ENCODE measurements around the gene SASH1. TPM values are rescaled to one million over a fixed set of nuclear protein-coding genes. Genes with fewer than 3 reads are reported as not detected.

Gene SASH1
- total RNA-seq, 1 donor from 2014 or later = 70.2 TPM

DNA sequence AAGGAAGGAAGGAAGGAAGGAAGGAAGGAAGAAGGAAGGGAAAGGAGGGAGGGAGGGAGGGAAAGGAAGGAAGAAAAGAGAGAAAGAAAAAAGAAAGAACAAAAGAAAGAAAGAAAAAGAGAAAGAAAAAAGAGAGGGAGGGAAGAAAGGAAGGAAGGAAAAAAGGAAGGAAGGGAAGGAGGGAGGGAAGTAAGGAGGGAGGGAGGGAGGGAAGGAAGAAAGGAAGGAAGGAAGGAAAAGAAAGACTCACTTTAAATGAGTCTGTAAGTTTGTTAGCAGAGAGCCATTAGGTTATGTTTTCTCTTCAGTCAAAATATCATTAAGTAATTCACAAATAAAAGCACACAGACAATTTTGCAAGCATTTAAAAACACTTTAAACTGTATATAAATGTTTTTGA, 44.0 kb upstream of the SASH1 start:
- DNase-seq (ENCODE audit: low spot score in 2 of 2) = no peak
- Histone ChIP-seq H3K4me1 (peaks cover 0 to 6% of the 10 kb centered on the region in 2 donors), H3K36me3 (no peaks in the 10 kb centered on the region), H3K4me3 (no peak overlapping the region), H3K27ac (no peak overlapping the region), H3K27me3 (no peaks in the 10 kb centered on the region), H3K9me3 (no peaks in the 10 kb centered on the region)
- intact Hi-C loops (cut with DNase I) = no loop called here
- TF ChIP-seq, protein P1, sequence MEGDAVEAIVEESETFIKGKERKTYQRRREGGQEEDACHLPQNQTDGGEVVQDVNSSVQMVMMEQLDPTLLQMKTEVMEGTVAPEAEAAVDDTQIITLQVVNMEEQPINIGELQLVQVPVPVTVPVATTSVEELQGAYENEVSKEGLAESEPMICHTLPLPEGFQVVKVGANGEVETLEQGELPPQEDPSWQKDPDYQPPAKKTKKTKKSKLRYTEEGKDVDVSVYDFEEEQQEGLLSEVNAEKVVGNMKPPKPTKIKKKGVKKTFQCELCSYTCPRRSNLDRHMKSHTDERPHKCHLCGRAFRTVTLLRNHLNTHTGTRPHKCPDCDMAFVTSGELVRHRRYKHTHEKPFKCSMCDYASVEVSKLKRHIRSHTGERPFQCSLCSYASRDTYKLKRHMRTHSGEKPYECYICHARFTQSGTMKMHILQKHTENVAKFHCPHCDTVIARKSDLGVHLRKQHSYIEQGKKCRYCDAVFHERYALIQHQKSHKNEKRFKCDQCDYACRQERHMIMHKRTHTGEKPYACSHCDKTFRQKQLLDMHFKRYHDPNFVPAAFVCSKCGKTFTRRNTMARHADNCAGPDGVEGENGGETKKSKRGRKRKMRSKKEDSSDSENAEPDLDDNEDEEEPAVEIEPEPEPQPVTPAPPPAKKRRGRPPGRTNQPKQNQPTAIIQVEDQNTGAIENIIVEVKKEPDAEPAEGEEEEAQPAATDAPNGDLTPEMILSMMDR (IDR thresholded peaks at IDR 0.05) = no peak

DNA sequence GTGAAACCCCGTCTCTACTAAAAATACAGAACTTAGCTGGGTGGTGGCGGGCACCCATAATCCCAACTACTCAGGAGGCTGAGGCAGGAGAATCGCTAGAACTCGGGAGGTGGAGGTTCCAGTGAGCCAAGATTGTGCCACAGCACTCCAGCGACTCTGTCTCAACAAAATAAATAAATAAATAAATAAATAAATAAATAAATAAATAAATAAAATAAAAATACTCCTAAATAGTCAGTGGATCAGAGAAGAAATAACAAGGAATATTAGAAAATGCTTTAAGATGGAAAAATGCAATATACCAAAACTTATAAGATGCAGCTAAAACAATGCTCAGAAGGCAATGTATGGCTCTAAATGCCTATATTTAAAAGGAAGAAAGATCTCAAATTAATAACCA, 39.0 kb upstream of the SASH1 start:
- H3K36me3 ChIP-seq = no peaks in the 10 kb centered on the region
- intact Hi-C loops (cut with DNase I) = no loop called here

GRCh38 chr6:148304976-148305375, 37.7 kb upstream of the SASH1 start:
- no peak overlapping the region for H3K27ac ChIP-seq
- no peaks in the 10 kb centered on the region for H3K4me1 ChIP-seq
- intact Hi-C loops (cut with DNase I) = no loop called here
- no peaks in the 10 kb centered on the region for H3K27me3 ChIP-seq
- no peaks in the 10 kb centered on the region for H3K36me3 ChIP-seq
- no peaks in the 10 kb centered on the region for H3K9me3 ChIP-seq
- H3K4me3 ChIP-seq = no peak overlapping the region
- no peak for DNase-seq (ENCODE audit: low spot score in 2 of 2)
- TF ChIP-seq, protein P1 (IDR thresholded peaks at IDR 0.05) = no peak

More for the DNA sequence above, 39.0 kb upstream of the SASH1 start:
- Histone ChIP-seq H3K4me1 (no peaks in the 10 kb centered on the region), H3K27ac (no peak overlapping the region), H3K27me3 (no peaks in the 10 kb centered on the region), H3K4me3 (no peak overlapping the region), H3K9me3 (no peaks in the 10 kb centered on the region)
- TF ChIP-seq, protein P1 (IDR thresholded peaks at IDR 0.05) = no peak
- DNase-seq (ENCODE audit: low spot score in 2 of 2) = no peak

- DNase-seq (ENCODE audit: low spot score in 2 of 2) = no peak
- no peak overlapping the region for H3K4me3 ChIP-seq
- intact Hi-C loops (cut with DNase I) = no loop called here
- H3K27me3 ChIP-seq = no peaks in the 10 kb centered on the region
- H3K36me3 ChIP-seq = no peaks in the 10 kb centered on the region
- H3K9me3 ChIP-seq = no peaks in the 10 kb centered on the region
- H3K27ac ChIP-seq = no peak overlapping the region
- H3K4me1 ChIP-seq = no peaks in the 10 kb centered on the region
- TF ChIP-seq, protein P1 (IDR thresholded peaks at IDR 0.05) = no peak
Observed at GRCh38 chr6:148306286-148306685, 36.4 kb upstream of the SASH1 start.

GRCh38 chr6:148307405-148307804, 35.2 kb upstream of the SASH1 start:
- no peak for DNase-seq (ENCODE audit: low spot score in 2 of 2)
- Histone ChIP-seq H3K9me3 (no peaks in the 10 kb centered on the region), H3K4me1 (no peaks in the 10 kb centered on the region), H3K4me3 (no peak overlapping the region), H3K27me3 (no peaks in the 10 kb centered on the region), H3K36me3 (no peaks in the 10 kb centered on the region), H3K27ac (no peak overlapping the region)
- TF ChIP-seq, protein P1 (IDR thresholded peaks at IDR 0.05) = no peak
- intact Hi-C loops (cut with DNase I) = no loop called here

DNA sequence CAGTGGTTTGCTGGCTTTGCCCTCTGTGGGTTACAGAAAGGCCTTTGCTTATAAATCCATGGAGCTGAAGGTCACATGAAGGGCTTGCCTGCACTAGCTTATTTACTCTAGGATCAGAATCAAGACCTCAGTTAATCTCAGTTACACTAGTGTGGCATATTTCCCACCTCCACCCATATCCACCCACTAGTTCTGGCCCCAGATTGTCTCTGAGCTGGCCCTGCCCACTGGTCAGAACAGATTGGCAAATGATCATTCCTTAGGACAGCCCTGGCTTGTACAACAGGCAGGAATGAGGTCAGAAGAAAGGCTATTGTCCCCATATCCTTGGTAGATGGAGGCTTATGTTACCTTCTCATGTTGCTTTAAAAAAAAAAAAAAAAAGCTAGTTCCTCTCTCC, 33.3 kb upstream of the SASH1 start:
- no peak overlapping the region for H3K27ac ChIP-seq
- H3K4me1 ChIP-seq = no peaks in the 10 kb centered on the region
- TF ChIP-seq, protein P1 (IDR thresholded peaks at IDR 0.05) = no peak
- no peaks in the 10 kb centered on the region for H3K36me3 ChIP-seq
- intact Hi-C loops (cut with DNase I) = no loop called here
- H3K4me3 ChIP-seq = no peak overlapping the region
- H3K9me3 ChIP-seq = no peaks in the 10 kb centered on the region
- no peak for DNase-seq (ENCODE audit: low spot score in 2 of 2)
- no peaks in the 10 kb centered on the region for H3K27me3 ChIP-seq
